Epithelial cell of esophagus (primary cell): ENCODE results near the gene GAREM1.

Experiments
- DNase-seq: peaks from one replicate; pipeline ENCODE4 v3.0.0; 2010; ENCODE audit warnings: low read depth
- H3K4me3 ChIP-seq: 2 replicates; pipeline ENCODE4 v1.5.1; 2011; ENCODE audit warnings: mild to moderate bottlenecking, low read length, control low read depth
- CTCF ChIP-seq: IDR thresholded peaks from 2 replicates; pipeline ENCODE4 v1.5.1; 2011; ENCODE audit warnings: low read depth, mild to moderate bottlenecking, low read length, control low read depth, inconsistent platforms; ENCODE audit not compliant: insufficient read depth; ENCODE audit errors: missing control alignments

The GAREM1 gene

GRCh38 chr18:32470460-32470713, 295 bp downstream of the GAREM1 start:
- TF ChIP-seq CTCF: no peak
- peak overlapping the region; percentile 68 for H3K4me3 ChIP-seq
- no peak for DNase-seq

GRCh38 chr18:32469691-32470459, 807 bp downstream of the GAREM1 start:
- TF ChIP-seq CTCF: no peak
- DNase-seq: peak; percentile 43
- peak overlapping the region; percentile 68 for H3K4me3 ChIP-seq

- peak overlapping the region; percentile 68 for H3K4me3 ChIP-seq
- peak; percentile 36 for TF ChIP-seq CTCF
- DNase-seq: peak; percentile 54
Observed at GRCh38 chr18:32469190-32469651, 1.5 kb downstream of the GAREM1 start.

GRCh38 chr18:32468147-32468845, 2.4 kb downstream of the GAREM1 start:
- H3K4me3 ChIP-seq: peak overlapping the region; percentile 68
- DNase-seq: no peak
- no peak for TF ChIP-seq CTCF

GRCh38 chr18:32461709-32462272, 8.9 kb downstream of the GAREM1 start:
- TF ChIP-seq CTCF: no peak
- H3K4me3 ChIP-seq: no peak overlapping the region
- DNase-seq: no peak

GRCh38 chr18:32460171-32460731, 10.4 kb downstream of the GAREM1 start:
- no peak overlapping the region for H3K4me3 ChIP-seq
- no peak for DNase-seq
- TF ChIP-seq CTCF: no peak
